Measurements from ENCODE around the gene MAPRE3.

GRCh38 chr2:26988058-26988860, 17.8 kb downstream of the MAPRE3 start:
- TF ChIP-seq CTCF (IDR thresholded peaks at IDR 0.05) = no peak
- no peak for TF ChIP-seq POLR2AphosphoS5 (IDR thresholded peaks at IDR 0.05; ENCODE audit: low read depth, low read length)
- no peak for TF ChIP-seq REST (IDR thresholded peaks at IDR 0.05; ENCODE audit: insufficient read depth in 1 of 2, low read depth in 2 of 2, low read length in 1 of 2)
